ENCODE results near the gene CLDND2. TPM values are rescaled to one million over a fixed set of nuclear protein-coding genes. Genes with fewer than 3 reads are reported as not detected.

CLDND2 gene
- total and polyA plus RNA-seq, 10 of the 15 experiments (the other 5 are each of a cell fraction or from before 2014, with no cell fraction given) = 0.24 to 7.1 (median 1.8) TPM; not detected in 1

DNA sequence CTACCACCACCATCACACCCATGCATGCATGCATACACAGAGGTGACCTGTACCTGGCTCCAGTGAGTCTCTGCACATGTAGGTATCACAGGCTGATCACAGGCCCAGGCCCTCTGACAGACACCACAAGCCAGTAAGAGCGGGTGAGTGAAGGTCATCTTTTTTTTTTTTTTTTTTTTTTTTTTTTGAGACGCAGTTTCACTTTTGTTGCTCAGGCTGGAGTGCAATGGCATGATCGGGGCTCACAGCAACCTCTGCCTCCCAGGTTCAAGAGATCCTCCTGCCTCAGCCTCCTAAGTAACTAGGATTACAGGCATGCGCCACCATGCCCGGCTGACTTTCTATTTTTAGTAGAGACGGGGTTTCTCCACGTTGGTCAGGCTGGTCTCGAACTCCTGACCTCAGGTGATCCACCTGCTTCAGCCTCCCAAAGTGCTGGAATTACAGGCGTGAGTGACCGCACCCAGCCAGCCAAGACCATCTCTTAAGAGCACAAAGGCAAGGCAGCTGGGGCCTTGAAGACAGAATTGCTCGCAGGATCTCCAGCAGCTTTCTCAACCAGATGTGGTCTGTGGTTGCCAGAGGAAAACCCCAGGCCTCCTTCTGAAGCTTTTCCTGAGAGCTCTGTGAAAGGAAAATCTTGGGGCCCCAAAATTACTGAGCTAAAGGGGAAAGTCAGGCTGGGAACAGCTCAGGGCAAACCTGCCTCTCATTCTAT, 6.9 kb upstream of the CLDND2 start (continued):
- peak; percentile 39 to 83; a peak in 3 of 4 replicates for TF ChIP-seq BHLHE40 (IDR thresholded peaks at IDR 0.05; ENCODE audit: borderline replicate concordance in 1 of 2, low read depth in 2 of 2, low read length in 1 of 2)
- TF ChIP-seq SP1 (IDR thresholded peaks at IDR 0.05; ENCODE audit: low read depth, low read length) = no peak
- TF ChIP-seq HDAC6 (IDR thresholded peaks at IDR 0.05; ENCODE audit: unreplicated experiment) = no peak
- TF ChIP-seq GABPA (IDR thresholded peaks at IDR 0.05; ENCODE audit: low read depth) = no peak
- no peak for TF ChIP-seq POLR2A (IDR thresholded peaks at IDR 0.05; ENCODE audit: low read depth, low read length)
- no peak for TF ChIP-seq IRF3 (IDR thresholded peaks at IDR 0.05)
- TF ChIP-seq SMC3 (IDR thresholded peaks at IDR 0.05; ENCODE audit: borderline replicate concordance, low read length) = no peak
- peak; percentile 57; the same call in 1 of the 2 replicates for TF ChIP-seq GATAD2B (conservative IDR thresholded peaks at IDR 0.05; ENCODE audit: low read depth)
- TF ChIP-seq CHD1 (IDR thresholded peaks at IDR 0.05; ENCODE audit: low read depth, low read length) = no peak
- TF ChIP-seq USF1 (IDR thresholded peaks at IDR 0.05; ENCODE audit: borderline replicate concordance, extremely low read length, insufficient read depth, low read depth, low read length) = no peak
- no peak for TF ChIP-seq POLR2AphosphoS2 (IDR thresholded peaks at IDR 0.05; ENCODE audit: low read depth, low read length)
- TF ChIP-seq PAX8 (IDR thresholded peaks at IDR 0.05) = no peak
- TF ChIP-seq, protein P1, sequence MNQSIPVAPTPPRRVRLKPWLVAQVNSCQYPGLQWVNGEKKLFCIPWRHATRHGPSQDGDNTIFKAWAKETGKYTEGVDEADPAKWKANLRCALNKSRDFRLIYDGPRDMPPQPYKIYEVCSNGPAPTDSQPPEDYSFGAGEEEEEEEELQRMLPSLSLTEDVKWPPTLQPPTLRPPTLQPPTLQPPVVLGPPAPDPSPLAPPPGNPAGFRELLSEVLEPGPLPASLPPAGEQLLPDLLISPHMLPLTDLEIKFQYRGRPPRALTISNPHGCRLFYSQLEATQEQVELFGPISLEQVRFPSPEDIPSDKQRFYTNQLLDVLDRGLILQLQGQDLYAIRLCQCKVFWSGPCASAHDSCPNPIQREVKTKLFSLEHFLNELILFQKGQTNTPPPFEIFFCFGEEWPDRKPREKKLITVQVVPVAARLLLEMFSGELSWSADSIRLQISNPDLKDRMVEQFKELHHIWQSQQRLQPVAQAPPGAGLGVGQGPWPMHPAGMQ (IDR thresholded peaks at IDR 0.05; ENCODE audit: borderline replicate concordance) = no peak
- TF ChIP-seq HDAC2 (IDR thresholded peaks at IDR 0.05) = no peak
- no peak for TF ChIP-seq NR2C1 (IDR thresholded peaks at IDR 0.05)
- TF ChIP-seq, protein P2, sequence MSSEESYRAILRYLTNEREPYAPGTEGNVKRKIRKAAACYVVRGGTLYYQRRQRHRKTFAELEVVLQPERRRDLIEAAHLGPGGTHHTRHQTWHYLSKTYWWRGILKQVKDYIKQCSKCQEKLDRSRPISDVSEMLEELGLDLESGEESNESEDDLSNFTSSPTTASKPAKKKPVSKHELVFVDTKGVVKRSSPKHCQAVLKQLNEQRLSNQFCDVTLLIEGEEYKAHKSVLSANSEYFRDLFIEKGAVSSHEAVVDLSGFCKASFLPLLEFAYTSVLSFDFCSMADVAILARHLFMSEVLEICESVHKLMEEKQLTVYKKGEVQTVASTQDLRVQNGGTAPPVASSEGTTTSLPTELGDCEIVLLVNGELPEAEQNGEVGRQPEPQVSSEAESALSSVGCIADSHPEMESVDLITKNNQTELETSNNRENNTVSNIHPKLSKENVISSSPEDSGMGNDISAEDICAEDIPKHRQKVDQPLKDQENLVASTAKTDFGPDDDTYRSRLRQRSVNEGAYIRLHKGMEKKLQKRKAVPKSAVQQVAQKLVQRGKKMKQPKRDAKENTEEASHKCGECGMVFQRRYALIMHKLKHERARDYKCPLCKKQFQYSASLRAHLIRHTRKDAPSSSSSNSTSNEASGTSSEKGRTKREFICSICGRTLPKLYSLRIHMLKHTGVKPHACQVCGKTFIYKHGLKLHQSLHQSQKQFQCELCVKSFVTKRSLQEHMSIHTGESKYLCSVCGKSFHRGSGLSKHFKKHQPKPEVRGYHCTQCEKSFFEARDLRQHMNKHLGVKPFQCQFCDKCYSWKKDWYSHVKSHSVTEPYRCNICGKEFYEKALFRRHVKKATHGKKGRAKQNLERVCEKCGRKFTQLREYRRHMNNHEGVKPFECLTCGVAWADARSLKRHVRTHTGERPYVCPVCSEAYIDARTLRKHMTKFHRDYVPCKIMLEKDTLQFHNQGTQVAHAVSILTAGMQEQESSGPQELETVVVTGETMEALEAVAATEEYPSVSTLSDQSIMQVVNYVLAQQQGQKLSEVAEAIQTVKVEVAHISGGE (CRISPR knock-in tag; IDR thresholded peaks at IDR 0.05) = no peak
- TF ChIP-seq MYC (IDR thresholded peaks at IDR 0.05; ENCODE audit: insufficient read depth, insufficient read length, insufficient replicate concordance, low read length, severe bottlenecking) = no peak
- TF ChIP-seq POU2F2 (IDR thresholded peaks at IDR 0.05; ENCODE audit: borderline replicate concordance, low read depth, low read length) = no peak
- TF ChIP-seq CHD4 (IDR thresholded peaks at IDR 0.05) = no peak
- no peak for TF ChIP-seq RCOR1 (conservative IDR thresholded peaks at IDR 0.05; ENCODE audit: low read depth, low read length)
- TF ChIP-seq STAT1 (conservative IDR thresholded peaks at IDR 0.05) = no peak
- no peak for TF ChIP-seq ZNF207 (IDR thresholded peaks at IDR 0.05; ENCODE audit: borderline replicate concordance)
